Liver (tissue), 9 donors: ENCODE measurements around the gene MB21D2. TPM values are rescaled to one million over a fixed set of nuclear protein-coding genes. Genes with fewer than 3 reads are reported as not detected.

Source experiments
- DNase-seq: peaks from one replicate; pipeline ENCODE4 v3.0.0-alpha.2; 2017; ENCODE audit warnings: low spot score
- H3K27ac ChIP-seq, 2 donors: one replicate each; pipeline ENCODE4 v1.7.0; 2013; ENCODE audit warnings: inconsistent platforms in 2 of 2, low read length in 2 of 2, control low read depth in 1 of 2, low read depth in 1 of 2, mild to moderate bottlenecking in 1 of 2
- H3K27me3 ChIP-seq, 4 donors: one replicate each; pipeline versions ENCODE4 v1.6.1 to v1.7.0; 2013; ENCODE audit warnings: low read length in 3 of 4, inconsistent platforms in 1 of 4, mild to moderate bottlenecking in 1 of 4, moderate library complexity in 1 of 4; ENCODE audit not compliant: control insufficient read depth in 4 of 4, insufficient read depth in 4 of 4
- H3K36me3 ChIP-seq, 4 donors: one replicate each; pipeline versions ENCODE4 v1.6.1 to v1.7.0; 2013; ENCODE audit warnings: low read length in 3 of 4, mild to moderate bottlenecking in 3 of 4, low read depth in 1 of 4, moderate library complexity in 1 of 4; ENCODE audit not compliant: control insufficient read depth in 4 of 4, insufficient read depth in 3 of 4
- H3K4me1 ChIP-seq, 4 donors: one replicate each; pipeline versions ENCODE4 v1.6.1 to v1.7.0; 2013; ENCODE audit warnings: low read length in 3 of 4, mild to moderate bottlenecking in 3 of 4, moderate library complexity in 1 of 4; ENCODE audit not compliant: control insufficient read depth in 4 of 4, insufficient read depth in 4 of 4
- H3K4me3 ChIP-seq, 3 donors: one replicate each; pipeline versions ENCODE4 v1.6.1 to v1.7.0; 2013; ENCODE audit warnings: low read length in 3 of 3, control low read depth in 1 of 3, low read depth in 1 of 3, mild to moderate bottlenecking in 1 of 3
- H3K9ac ChIP-seq, 2 donors: one replicate each; pipeline ENCODE4 v1.7.0; 2013; ENCODE audit warnings: low read length in 2 of 2, mild to moderate bottlenecking in 2 of 2, moderate library complexity in 2 of 2, control low read depth in 1 of 2, low read depth in 1 of 2
- H3K9me3 ChIP-seq, 4 donors: one replicate each; pipeline versions ENCODE4 v1.6.1 to v1.7.0; 2013; ENCODE audit warnings: low read length in 3 of 4; ENCODE audit not compliant: control insufficient read depth in 4 of 4
- EGR1 ChIP-seq, 2 donors: IDR thresholded peaks; 2 replicates each; pipeline ENCODE4 v1.6.1; 2016 to 2018; ENCODE audit warnings: antibody characterized with exemption in 2 of 2, low read depth in 2 of 2
- FOXA2 ChIP-seq: IDR thresholded peaks from 2 replicates; pipeline ENCODE4 v1.6.1; 2016; ENCODE audit warnings: antibody characterized with exemption
- GABPA ChIP-seq, 2 donors: IDR thresholded peaks in 1 of 2; conservative IDR thresholded peaks in 1 of 2; 2 replicates each; pipeline ENCODE4 v1.6.1; 2016; ENCODE audit warnings: antibody characterized with exemption in 2 of 2, mild to moderate bottlenecking in 1 of 2, moderate library complexity in 1 of 2
- HNF4A ChIP-seq, 2 donors: conservative IDR thresholded peaks; 2 replicates each; pipeline ENCODE4 v1.6.1; 2016; ENCODE audit warnings: antibody characterized with exemption in 2 of 2, mild to moderate bottlenecking in 2 of 2
- JUND ChIP-seq, 2 donors: IDR thresholded peaks; 2 replicates each; pipeline ENCODE4 v1.6.1; 2016; ENCODE audit warnings: antibody characterized with exemption in 2 of 2
- MAX ChIP-seq: IDR thresholded peaks from 2 replicates; pipeline ENCODE4 v1.6.1; 2016; ENCODE audit warnings: antibody characterized with exemption
- NR2F2 ChIP-seq: IDR thresholded peaks from 2 replicates; pipeline ENCODE4 v1.6.1; 2016; ENCODE audit warnings: antibody characterized with exemption
- RAD21 ChIP-seq, 2 donors: IDR thresholded peaks; 2 replicates each; pipeline ENCODE4 v1.6.1; 2016; ENCODE audit warnings: antibody characterized with exemption in 2 of 2, mild to moderate bottlenecking in 2 of 2
- RXRA ChIP-seq, 2 donors: IDR thresholded peaks; 2 replicates each; pipeline ENCODE4 v1.6.1; 2017 to 2018; ENCODE audit warnings: antibody characterized with exemption in 2 of 2, mild to moderate bottlenecking in 1 of 2
- TAF1 ChIP-seq: conservative IDR thresholded peaks from 2 replicates; pipeline ENCODE4 v1.6.1; 2016; ENCODE audit warnings: antibody characterized with exemption, mild to moderate bottlenecking
- YY1 ChIP-seq: IDR thresholded peaks from 2 replicates; pipeline ENCODE4 v1.6.1; 2016; ENCODE audit warnings: antibody characterized with exemption, mild to moderate bottlenecking
- WGBS: extraction: QIAGEN DNeasy Blood & Tissue Kit; methylation state at CpG from one replicate; pipeline ENCODE4 v1.1.7; 2013; 5-methylcytosine and 5-hydroxymethylcytosine counted together
- polyA plus RNA-seq, 2 donors: library from polyadenylated mRNA; stranded (reverse) in 1 of 2; unstranded in 1 of 2; fragments of 200-250 nt in 1 of 2; fragments of >200 nt in 1 of 2; fragmentation: Nextera tagmentation in 1 of 2; extraction: Ambion mirVana in 1 of 2; gene quantifications; one replicate each; pipeline versions ENCODE4 v1.2.1 to v1.2.3, GENCODE V29; 2013 to 2015
- total RNA-seq, 2 donors: library from RNA; depleted of rRNA; stranded (reverse); fragments of >200 nt; gene quantifications; one replicate each; pipeline ENCODE4 v1.2.3, GENCODE V29; 2014
- TF ChIP-seq, protein P1 (sequence below): IDR thresholded peaks from 2 replicates; pipeline ENCODE4 v1.6.1; 2016; ENCODE audit warnings: antibody characterized with exemption
- TF ChIP-seq, protein P2 (sequence below): IDR thresholded peaks from 2 replicates; pipeline ENCODE4 v1.6.1; 2016; ENCODE audit warnings: antibody characterized with exemption
- donor health status: healthy.
- donor health status: healthy.
- donor health status: healthy.
- donor health status: healthy.
- donor health status: healthy.

Gene MB21D2
- total and polyA plus RNA-seq, 4 donors, result 0.13 to 1.9 (median 0.46) TPM

DNA sequence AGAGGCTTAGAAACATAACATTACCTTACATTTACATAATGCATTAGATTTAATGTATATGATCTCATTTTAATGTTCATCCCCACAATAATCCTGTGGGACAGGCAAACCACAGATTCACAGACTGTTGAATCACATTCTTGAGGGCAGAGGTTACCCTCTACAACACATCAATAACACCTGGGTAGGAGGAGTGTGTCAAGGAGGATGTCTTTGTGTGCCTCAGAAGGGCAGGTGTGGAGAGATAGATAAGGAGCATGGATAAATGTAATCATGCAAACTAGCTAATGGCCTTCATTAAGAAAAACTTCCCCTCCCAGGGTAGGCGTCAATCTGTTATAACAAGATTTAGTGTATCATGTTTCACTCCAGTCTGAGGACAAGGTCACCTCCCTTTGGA lies 12.9 kb upstream of the MB21D2 start:
- H3K4me3 ChIP-seq, result no peak overlapping the region
- H3K9me3 ChIP-seq, result no peaks in the 10 kb centered on the region
- H3K4me1 ChIP-seq, result peaks cover 0 to 10% (median 3%) of the 10 kb centered on the region in 4 donors
- peaks cover 0 to 5% (median 2%) of the 10 kb centered on the region in 4 donors for H3K27me3 ChIP-seq
- H3K36me3 ChIP-seq, result no peaks in the 10 kb centered on the region
- 96% methylated on average over 1 of the region's 1 CpG for WGBS
- no peak overlapping the region for H3K9ac ChIP-seq
- H3K27ac ChIP-seq, result no peak overlapping the region
- TF ChIP-seq, protein P1, sequence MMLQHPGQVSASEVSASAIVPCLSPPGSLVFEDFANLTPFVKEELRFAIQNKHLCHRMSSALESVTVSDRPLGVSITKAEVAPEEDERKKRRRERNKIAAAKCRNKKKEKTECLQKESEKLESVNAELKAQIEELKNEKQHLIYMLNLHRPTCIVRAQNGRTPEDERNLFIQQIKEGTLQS, result no peak
- TF ChIP-seq, protein P2, sequence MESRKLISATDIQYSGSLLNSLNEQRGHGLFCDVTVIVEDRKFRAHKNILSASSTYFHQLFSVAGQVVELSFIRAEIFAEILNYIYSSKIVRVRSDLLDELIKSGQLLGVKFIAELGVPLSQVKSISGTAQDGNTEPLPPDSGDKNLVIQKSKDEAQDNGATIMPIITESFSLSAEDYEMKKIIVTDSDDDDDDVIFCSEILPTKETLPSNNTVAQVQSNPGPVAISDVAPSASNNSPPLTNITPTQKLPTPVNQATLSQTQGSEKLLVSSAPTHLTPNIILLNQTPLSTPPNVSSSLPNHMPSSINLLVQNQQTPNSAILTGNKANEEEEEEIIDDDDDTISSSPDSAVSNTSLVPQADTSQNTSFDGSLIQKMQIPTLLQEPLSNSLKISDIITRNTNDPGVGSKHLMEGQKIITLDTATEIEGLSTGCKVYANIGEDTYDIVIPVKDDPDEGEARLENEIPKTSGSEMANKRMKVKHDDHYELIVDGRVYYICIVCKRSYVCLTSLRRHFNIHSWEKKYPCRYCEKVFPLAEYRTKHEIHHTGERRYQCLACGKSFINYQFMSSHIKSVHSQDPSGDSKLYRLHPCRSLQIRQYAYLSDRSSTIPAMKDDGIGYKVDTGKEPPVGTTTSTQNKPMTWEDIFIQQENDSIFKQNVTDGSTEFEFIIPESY, result no peak
- TF ChIP-seq NR2F2, result no peak
- no peak for TF ChIP-seq TAF1
- TF ChIP-seq RAD21 (IDR thresholded peaks at IDR 0.05), result no peak
- no peak for TF ChIP-seq MAX
- no peak for TF ChIP-seq HNF4A (conservative IDR thresholded peaks at IDR 0.05)
- no peak for DNase-seq

DNA sequence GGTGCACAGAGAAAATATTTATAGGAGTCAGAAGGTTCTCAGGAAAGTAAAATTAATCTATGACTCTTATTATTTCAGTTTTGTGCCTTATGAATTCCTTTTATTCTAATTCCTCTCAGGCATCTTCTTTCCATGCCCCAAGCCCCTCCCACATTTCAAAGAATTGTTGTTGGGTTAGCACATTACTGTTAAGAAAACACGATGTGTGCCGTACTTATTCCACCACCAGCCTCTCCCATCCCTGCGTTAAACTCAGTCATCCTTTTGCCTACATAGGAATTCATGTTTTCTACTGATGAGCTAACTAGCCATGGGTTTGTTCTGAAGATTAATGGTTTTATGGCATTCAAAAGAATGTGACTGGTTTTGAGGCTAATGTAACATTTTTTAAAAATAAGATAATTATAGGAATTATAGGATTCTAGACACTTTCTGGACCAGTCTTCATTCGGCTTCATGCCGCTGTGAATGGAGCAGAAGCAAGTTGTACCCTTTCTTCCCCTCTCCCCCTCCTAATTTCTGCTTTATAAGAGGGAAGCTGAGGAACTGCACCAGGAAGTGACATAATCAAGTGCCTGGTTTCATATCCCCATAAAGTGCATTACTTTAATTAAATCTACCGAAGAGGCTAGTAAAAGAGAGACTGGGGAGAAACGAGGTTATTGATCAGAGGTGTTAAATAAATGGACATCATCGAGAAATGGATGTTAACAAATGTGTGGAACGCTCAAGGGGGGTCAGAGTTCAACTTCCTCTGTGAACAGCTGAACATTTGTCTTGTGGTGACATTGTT lies 12.3 kb upstream of the MB21D2 start:
- Histone ChIP-seq H3K4me1 (peaks cover 0 to 10% (median 3%) of the 10 kb centered on the region in 4 donors), H3K9ac (no peak overlapping the region), H3K9me3 (no peaks in the 10 kb centered on the region), H3K4me3 (no peak overlapping the region), H3K27ac (no peak overlapping the region), H3K27me3 (peaks cover 0 to 5% (median 2%) of the 10 kb centered on the region in 4 donors), H3K36me3 (no peaks in the 10 kb centered on the region)
- WGBS, result 74% methylated on average over 9 of the region's 9 CpGs
- no peak for DNase-seq
- TF ChIP-seq FOXA2 (no peak), RAD21 (IDR thresholded peaks at IDR 0.05) (no peak), RXRA (IDR thresholded peaks at IDR 0.05) (no peak), GABPA (IDR thresholded peaks at IDR 0.05 in 1 of 2, conservative IDR thresholded peaks at IDR 0.05 in 1 of 2) (no peak), NR2F2 (no peak), MAX (no peak), JUND (IDR thresholded peaks at IDR 0.05) (no peak), YY1 (no peak), EGR1 (IDR thresholded peaks at IDR 0.05; ENCODE audit: low read depth in 2 of 2) (no peak), HNF4A (conservative IDR thresholded peaks at IDR 0.05) (no peak)
- TF ChIP-seq, protein P1, result no peak
- TF ChIP-seq, protein P2, result no peak
